C4-2B (cell line): ENCODE results near the gene ARHGAP10.

Experiments
- CTCF ChIP-seq: fragments of 450-650 bp; conservative IDR thresholded peaks from 2 replicates; pipeline ENCODE4 v1.5.1; 2017; ENCODE audit warnings: mild to moderate bottlenecking
- ZFX ChIP-seq: fragments of 450-650 bp; IDR thresholded peaks from 2 replicates; pipeline ENCODE4 v1.6.1; 2017

GRCh38 chr4:148023512-148024181 lies 291.8 kb downstream of the ARHGAP10 start:
- TF ChIP-seq CTCF (no peak), ZFX (no peak)
